Measurements from ENCODE around the gene ASB3. TPM values are rescaled to one million over a fixed set of nuclear protein-coding genes. Genes with fewer than 3 reads are reported as not detected.
A peak's percentile ranks its signal among the peaks of the same experiment; 100 is the strongest.

The ASB3 gene
- total RNA-seq, 2 donors from 2014 or later = 13.3 to 24.1 TPM

GRCh38 chr2:53801547-53801946 lies 14.8 kb upstream of the ASB3 start:
- TF ChIP-seq CTCF (IDR thresholded peaks at IDR 0.05) = no peak
- no peaks in the 10 kb centered on the region for H3K27me3 ChIP-seq (replicated peaks; ENCODE audit: insufficient read depth)
- ATAC-seq (ENCODE audit: insufficient number of reproducible peaks, low FRiP score, low read depth) = no peak
- no peaks in the 10 kb centered on the region for H3K4me1 ChIP-seq (ENCODE audit: control insufficient read depth in 1 of 2, low read depth in 2 of 2)
- H3K4me3 ChIP-seq = no peak overlapping the region
- peaks cover 35% of the 10 kb centered on the region for H3K36me3 ChIP-seq
- no peak for DNase-seq (ENCODE audit: low spot score)
- no peaks in the 10 kb centered on the region for H3K9me3 ChIP-seq
- no peak overlapping the region for H3K27ac ChIP-seq

- no peaks in the 10 kb centered on the region for H3K9me3 ChIP-seq
- H3K4me3 ChIP-seq = no peak overlapping the region
- no peaks in the 10 kb centered on the region for H3K27me3 ChIP-seq (replicated peaks; ENCODE audit: insufficient read depth)
- no peak for TF ChIP-seq CTCF (IDR thresholded peaks at IDR 0.05)
- H3K36me3 ChIP-seq = peaks cover 16% of the 10 kb centered on the region
- ATAC-seq (ENCODE audit: insufficient number of reproducible peaks, low FRiP score, low read depth) = no peak
- peaks cover 9 to 22% of the 10 kb centered on the region in 2 donors for H3K4me1 ChIP-seq (ENCODE audit: control insufficient read depth in 1 of 2, low read depth in 2 of 2)
- no peak overlapping the region for H3K27ac ChIP-seq
- no peak for DNase-seq (ENCODE audit: low spot score)
Observed at GRCh38 chr2:53793821-53794220, 7.1 kb upstream of the ASB3 start.

- Histone ChIP-seq H3K9me3 (no peaks in the 10 kb centered on the region), H3K4me1 (ENCODE audit: control insufficient read depth in 1 of 2, low read depth in 2 of 2) (peaks cover 11 to 27% of the 10 kb centered on the region in 2 donors), H3K4me3 (no peak overlapping the region), H3K36me3 (peaks cover 14% of the 10 kb centered on the region), H3K27ac (no peak overlapping the region), H3K27me3 (replicated peaks; ENCODE audit: insufficient read depth) (no peaks in the 10 kb centered on the region)
- ATAC-seq (ENCODE audit: insufficient number of reproducible peaks, low FRiP score, low read depth) (no peak), DNase-seq (ENCODE audit: low spot score) (no peak)
- no peak for TF ChIP-seq CTCF (IDR thresholded peaks at IDR 0.05)
Observed at GRCh38 chr2:53793261-53793660, 6.5 kb upstream of the ASB3 start.

GRCh38 chr2:53787614-53788289 lies 999 bp upstream of the ASB3 start:
- no peak for DNase-seq (ENCODE audit: low spot score)
- no peak for ATAC-seq (ENCODE audit: insufficient number of reproducible peaks, low FRiP score, low read depth)
- peaks cover 28 to 61% of the 10 kb centered on the region in 2 donors for H3K4me1 ChIP-seq (ENCODE audit: control insufficient read depth in 1 of 2, low read depth in 2 of 2)
- no peaks in the 10 kb centered on the region for H3K36me3 ChIP-seq
- H3K27me3 ChIP-seq (replicated peaks; ENCODE audit: insufficient read depth) = no peaks in the 10 kb centered on the region
- peak overlapping the region; percentile 78 to 81 for H3K27ac ChIP-seq
- H3K9me3 ChIP-seq = no peaks in the 10 kb centered on the region
- TF ChIP-seq CTCF (IDR thresholded peaks at IDR 0.05) = no peak
- peak overlapping the region; percentile 91 for H3K4me3 ChIP-seq

GRCh38 chr2:53786352-53786704 lies 425 bp downstream of the ASB3 start:
- peak overlapping the region; percentile 78 to 81 for H3K27ac ChIP-seq

More at GRCh38 chr2:53786352-53786704, 425 bp downstream of the ASB3 start:
- Histone ChIP-seq H3K4me1 (ENCODE audit: control insufficient read depth in 1 of 2, low read depth in 2 of 2) (peaks cover 28 to 61% of the 10 kb centered on the region in 2 donors), H3K4me3 (peak overlapping the region; percentile 91), H3K9me3 (no peaks in the 10 kb centered on the region), H3K36me3 (no peaks in the 10 kb centered on the region), H3K27me3 (replicated peaks; ENCODE audit: insufficient read depth) (no peaks in the 10 kb centered on the region)
- TF ChIP-seq CTCF (IDR thresholded peaks at IDR 0.05) = no peak
- ATAC-seq (ENCODE audit: insufficient number of reproducible peaks, low FRiP score, low read depth) = no peak
- DNase-seq (ENCODE audit: low spot score) = no peak
